DMS53 treated with DMSO at 0.1 percent for 48 hours (cell line): ENCODE results near the gene ADAMTS2.
"Not testable (repeated sequence)": the region's sequence is repeated elsewhere in the genome, so short reads cannot be mapped to it uniquely, and the experiment has no call there.

Experiments
- DNase-seq: peaks from one replicate; lab custom pipeline; 2025; ENCODE audit not compliant: unreplicated experiment; lab: John Stamatoyannopoulos, UW

Gene ADAMTS2

DNA sequence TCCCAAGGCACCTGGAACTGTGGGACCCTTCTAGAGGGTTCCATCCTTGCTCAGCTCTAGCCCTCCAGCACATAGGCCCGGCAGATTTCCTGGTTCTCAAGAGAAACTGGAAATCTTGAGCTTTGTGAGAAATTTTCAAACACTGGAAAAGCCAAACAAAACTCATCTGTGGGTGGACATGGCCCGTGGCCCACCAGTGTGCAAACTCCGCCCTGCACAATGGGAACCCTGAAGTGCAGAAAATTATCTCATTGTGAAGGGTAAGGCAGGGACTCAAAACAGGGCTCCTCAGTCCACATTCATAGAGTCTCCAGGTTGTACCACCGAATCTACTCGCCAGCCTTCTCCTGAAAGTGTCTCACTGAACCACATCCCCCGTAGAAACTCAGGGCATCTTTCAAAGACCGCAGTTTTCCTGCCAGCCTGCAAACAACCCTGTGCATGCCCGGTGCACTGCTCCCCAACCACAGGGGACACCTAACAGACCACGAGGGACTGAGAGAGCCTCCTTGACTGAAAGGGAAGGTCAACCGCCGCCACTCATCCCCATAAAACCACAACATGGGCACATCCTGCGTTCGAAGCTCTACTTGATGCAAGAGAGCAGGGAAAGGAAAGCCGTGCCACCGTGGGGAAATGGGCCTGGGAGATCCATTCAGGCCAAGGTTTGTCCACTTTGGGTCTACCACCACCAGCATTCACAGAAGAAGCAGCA lies 18.1 kb downstream of the ADAMTS2 start:
- no peak for DNase-seq

DNA sequence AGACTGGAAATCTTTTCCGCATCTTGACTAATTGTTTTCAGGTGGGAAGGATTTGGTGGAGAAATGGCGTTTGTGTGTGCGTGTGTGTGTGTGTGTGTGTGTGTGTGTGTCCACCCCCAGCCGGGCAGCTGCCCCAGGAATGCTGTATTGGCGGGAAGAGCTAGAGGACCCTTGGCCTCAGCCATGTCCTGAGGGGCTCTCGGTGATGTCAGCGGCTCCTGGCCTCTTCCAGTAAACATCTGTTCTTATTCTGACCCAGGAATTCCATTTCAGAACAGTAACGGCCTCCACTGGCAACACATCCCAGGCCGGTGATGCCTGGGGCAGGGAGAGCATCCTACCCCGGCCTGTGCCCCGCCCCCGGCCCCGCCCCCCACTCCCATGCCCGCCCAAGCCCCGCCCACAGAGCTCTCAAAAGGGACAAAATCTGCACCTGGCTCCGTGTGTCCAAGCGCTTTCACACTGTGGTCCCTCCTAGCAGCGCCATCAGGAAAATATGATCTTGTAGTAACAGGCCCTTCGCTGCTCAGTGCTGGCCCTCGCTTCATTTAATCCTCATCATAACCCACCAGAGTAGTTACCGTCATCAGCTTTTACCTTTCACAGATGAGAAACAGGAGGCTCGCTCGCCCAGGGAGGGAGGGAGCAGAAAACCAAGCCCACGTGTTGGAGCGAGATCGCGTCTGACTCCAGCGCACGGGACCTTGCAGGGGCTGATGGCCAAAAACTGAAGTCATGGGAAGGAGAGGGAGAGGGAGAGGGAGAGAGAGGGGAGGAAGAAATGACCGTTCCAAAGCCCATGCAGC lies 18.9 kb downstream of the ADAMTS2 start:
- DNase-seq: no peak

- DNase-seq: no peak
Observed at GRCh38 chr5:179325296-179326031, 19.8 kb downstream of the ADAMTS2 start.

- no peak for DNase-seq
Observed at GRCh38 chr5:179324760-179325295, 20.4 kb downstream of the ADAMTS2 start.

GRCh38 chr5:179324316-179324715 lies 20.9 kb downstream of the ADAMTS2 start:
- DNase-seq: not testable (repeated sequence)

GRCh38 chr5:179323026-179323870 lies 22.0 kb downstream of the ADAMTS2 start:
- DNase-seq: no peak

DNA sequence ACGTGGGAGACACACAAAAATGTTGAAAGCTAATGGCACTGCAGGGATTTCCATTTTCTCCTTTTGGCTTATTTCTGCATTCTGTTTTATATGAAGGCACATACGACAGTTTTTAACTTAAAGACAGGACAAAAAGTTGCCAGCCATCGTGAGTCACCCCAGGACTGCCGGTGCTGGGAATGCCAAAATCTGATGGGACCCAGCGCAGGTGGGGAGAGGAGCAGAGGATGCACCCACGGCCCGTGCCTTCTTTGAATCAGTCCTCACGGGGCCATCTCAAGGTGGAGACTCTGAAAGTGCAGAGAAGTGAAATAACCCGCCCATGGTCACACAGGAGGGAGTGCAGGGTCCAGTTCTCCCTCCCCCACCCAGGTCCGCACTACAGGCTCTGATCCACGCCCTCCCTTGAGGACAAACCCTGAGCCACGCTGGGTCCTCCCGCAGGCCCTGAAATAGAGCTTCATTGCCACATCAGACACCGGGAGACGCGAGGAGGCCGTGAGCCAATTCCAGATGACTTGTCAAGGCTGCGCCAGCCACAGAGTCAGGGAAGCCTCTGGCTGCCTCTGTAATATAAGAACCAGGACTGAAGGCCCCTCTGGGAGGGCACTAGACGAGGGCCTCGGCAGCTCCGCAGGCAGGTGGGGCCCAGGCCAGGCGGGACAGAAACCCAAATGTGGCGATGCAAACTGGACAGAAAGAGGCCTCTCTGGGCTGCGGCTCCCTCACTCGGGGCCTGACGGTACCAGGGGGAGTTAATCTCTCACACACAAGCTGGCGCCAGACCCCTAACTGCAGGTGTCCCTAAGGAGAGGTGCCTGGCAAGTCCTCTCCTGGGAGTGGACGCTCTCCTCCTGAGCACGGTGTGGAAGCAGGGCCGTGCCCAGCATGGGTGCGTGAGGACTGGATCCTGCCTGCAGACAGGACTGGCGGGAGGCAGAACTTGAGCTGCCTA lies 22.9 kb downstream of the ADAMTS2 start:
- DNase-seq: no peak

GRCh38 chr5:179321206-179321987 lies 23.9 kb downstream of the ADAMTS2 start:
- no peak for DNase-seq

GRCh38 chr5:179319741-179320281 lies 25.4 kb downstream of the ADAMTS2 start:
- no peak for DNase-seq

- DNase-seq: no peak
Observed at GRCh38 chr5:179319123-179319522, 26.1 kb downstream of the ADAMTS2 start.

DNA sequence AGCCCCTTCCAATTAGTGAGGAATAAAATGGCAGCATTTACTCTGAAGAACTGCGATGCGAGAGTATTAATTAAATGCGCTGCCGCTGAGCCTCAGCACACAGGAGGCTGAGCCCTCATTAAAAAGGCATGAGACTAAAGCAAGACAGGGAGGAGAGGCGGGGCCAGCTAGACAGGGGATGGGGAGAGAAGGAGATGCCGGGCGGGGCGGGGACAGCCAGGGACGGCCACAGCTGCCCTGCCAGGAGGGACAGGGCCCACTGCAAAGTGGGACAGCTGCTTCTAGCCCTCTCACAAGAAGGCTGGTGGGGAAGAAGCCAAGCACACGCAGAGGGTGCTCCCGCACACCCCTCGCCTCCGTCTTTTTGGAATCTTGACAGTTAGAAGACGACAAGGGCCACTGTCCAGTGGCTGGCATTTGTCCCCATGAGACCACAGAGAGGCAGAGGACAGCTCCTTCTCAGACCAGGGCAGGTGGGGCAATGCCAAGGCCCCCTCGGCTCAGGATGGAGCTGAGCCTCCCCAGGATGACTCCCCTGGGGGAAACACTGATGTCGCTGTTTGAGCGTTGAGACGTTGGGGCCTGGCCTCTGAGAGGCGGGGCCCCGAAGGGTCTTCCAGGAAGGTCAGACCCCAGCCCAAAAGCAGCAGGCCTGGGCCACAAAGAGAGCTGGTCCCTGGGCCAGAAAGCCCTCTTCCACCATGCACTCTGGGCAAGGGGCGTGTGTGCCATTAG lies 26.9 kb downstream of the ADAMTS2 start:
- DNase-seq: no peak

DNA sequence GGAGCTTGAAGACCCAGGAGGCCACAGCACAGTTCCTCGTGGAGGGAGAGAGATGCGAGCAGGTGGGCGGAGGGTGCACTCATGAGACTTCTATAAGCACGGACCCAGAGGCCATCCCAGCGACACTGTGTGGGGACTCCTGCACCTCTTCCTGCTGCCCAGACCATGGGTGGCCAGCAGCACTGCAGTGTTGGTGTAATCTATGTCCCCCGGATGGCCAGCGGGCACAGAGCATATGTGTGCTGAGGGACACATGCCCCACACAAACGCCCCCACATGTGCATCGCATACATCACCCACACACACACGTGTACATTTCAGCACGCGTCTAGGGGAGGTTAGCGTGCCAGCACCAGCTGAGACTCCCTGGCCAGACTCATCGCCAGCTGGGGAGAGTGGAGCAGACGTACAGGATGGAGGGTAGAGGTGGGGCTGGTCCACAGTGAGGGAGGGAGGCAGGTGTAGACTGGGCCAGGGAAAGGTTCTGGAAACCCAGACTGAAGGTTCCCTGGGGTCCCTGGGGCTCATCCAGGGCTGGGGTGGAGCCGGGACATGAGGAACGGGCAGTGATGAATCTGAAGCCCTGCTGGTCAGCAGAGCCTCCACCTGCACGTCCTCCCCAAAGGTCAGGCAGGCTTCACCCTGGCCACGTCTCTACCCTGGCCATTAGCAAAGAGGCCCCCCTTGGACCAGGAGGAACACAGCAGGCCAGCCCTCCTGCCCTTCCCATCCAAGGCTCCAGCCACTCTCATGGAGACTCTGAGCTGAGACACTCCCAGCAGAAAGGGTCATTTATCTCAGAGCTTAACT lies 27.6 kb downstream of the ADAMTS2 start:
- no peak for DNase-seq

GRCh38 chr5:179316982-179317381 lies 28.3 kb downstream of the ADAMTS2 start:
- DNase-seq: no peak

GRCh38 chr5:179316111-179316551 lies 29.1 kb downstream of the ADAMTS2 start:
- DNase-seq: no peak

GRCh38 chr5:179315356-179315890 lies 29.8 kb downstream of the ADAMTS2 start:
- no peak for DNase-seq

DNA sequence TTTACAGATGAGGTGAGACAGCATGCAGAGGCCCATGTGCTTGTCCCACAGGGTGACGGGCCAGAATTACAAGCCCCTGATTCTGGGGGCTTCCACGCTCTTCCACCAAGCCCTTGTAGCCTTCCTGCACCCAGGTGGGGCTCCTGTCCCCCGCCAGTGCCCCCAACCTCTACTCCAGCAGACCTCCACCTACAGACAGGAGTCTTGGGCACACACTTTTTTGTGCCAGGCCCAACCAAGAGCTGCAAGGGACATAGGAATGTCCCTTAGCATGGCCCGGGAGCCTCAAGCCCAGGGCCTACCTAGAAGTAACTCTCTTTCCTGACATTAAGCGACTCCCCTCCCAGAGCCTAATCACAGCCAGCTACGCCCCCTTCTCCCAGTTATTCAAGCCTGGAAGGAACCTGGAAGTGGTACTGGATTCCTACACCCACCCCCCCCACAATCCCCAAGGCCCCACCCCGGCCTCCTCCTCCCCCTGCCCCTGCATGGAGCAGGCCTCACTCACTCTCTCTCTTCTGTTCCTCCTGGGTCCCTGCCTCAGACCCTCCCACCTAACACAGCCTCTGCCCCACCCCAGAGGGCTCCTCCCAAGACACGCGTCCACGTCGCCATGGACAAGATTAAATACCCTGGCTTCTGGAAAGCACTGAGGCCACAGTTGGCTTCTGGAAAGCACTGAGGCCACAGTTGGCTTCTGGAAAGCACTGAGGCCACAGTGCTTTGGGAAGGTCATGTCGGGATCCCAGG lies 30.5 kb downstream of the ADAMTS2 start:
- DNase-seq: no peak
